CD4-positive, alpha-beta T cell (primary cell): ENCODE measurements around the gene ERVV-1. TPM values are rescaled to one million over a fixed set of nuclear protein-coding genes. Genes with fewer than 3 reads are reported as not detected.

Experiments
- ATAC-seq: fragments of 200-7000 bp; cut with Tn5 transposase; one replicate; pipeline ENCODE4 v1.10.0; 2022; ENCODE audit warnings: mild to moderate bottlenecking; ENCODE audit not compliant: poor library complexity
- CTCF ChIA-PET: fragments of 350-600 bp; sonication (Branson Sonifier 250); formaldehyde crosslinking; loops from one replicate; lab custom pipeline; 2021; ENCODE audit warnings: antibody characterized with exemption, inconsistent platforms; lab: Charles Lee
- POLR2A ChIA-PET: fragments of 350-600 bp; sonication (Branson Sonifier 250); formaldehyde crosslinking; loops from one replicate; lab custom pipeline; 2021; ENCODE audit warnings: antibody characterized with exemption, inconsistent platforms; lab: Charles Lee
- DNase-seq, 14 experiments: peaks; one replicate each; pipeline ENCODE4 v3.0.0-alpha.2; 2013 to 2020; ENCODE audit warnings: mixed read lengths in 2 of 14
- H3K27ac ChIP-seq, 2 donors: one replicate each; pipeline versions ENCODE4 v1.5.1 to v1.7.0; 2013; ENCODE audit warnings: low read length in 2 of 2, low read depth in 1 of 2, mild to moderate bottlenecking in 1 of 2
- H3K27me3 ChIP-seq, 2 experiments: 1 replicate in 1 of 2; 2 replicates in 1 of 2; pipeline versions ENCODE4 v1.6.1 to v1.7.0; 2013; ENCODE audit warnings: low read length in 2 of 2, control low read depth in 1 of 2, mild to moderate bottlenecking in 1 of 2, moderate library complexity in 1 of 2; ENCODE audit not compliant: insufficient read depth in 2 of 2, control insufficient read depth in 1 of 2
- H3K36me3 ChIP-seq: one replicate; pipeline ENCODE4 v1.6.1; 2013; ENCODE audit warnings: low read length, control low read depth; ENCODE audit not compliant: insufficient read depth
- H3K4me1 ChIP-seq: one replicate; pipeline ENCODE4 v1.6.1; 2013; ENCODE audit warnings: low read length, control low read depth; ENCODE audit not compliant: insufficient read depth
- H3K4me3 ChIP-seq: one replicate; pipeline ENCODE4 v1.5.1; 2013; ENCODE audit warnings: mild to moderate bottlenecking, low read length, moderate library complexity
- H3K9me3 ChIP-seq, 2 experiments: 1 replicate in 1 of 2; 2 replicates in 1 of 2; pipeline versions ENCODE4 v1.6.1 to v1.7.0; 2013; ENCODE audit warnings: low read length in 2 of 2, mild to moderate bottlenecking in 2 of 2, control low read depth in 1 of 2, moderate library complexity in 1 of 2; ENCODE audit not compliant: control insufficient read depth in 1 of 2, insufficient read depth in 1 of 2
- H3K27ac Mint-ChIP-seq: one replicate; pipeline ENCODE4 v1.8.0; 2020; ENCODE audit warnings: mixed read lengths
- H3K27me3 Mint-ChIP-seq: one replicate; pipeline ENCODE4 v1.8.0; 2021; ENCODE audit warnings: mixed read lengths
- H3K36me3 Mint-ChIP-seq: one replicate; pipeline ENCODE4 v1.8.0; 2021; ENCODE audit warnings: low read depth, mixed read lengths
- H3K4me1 Mint-ChIP-seq: one replicate; pipeline ENCODE4 v1.8.0; 2021; ENCODE audit warnings: low read depth, mixed read lengths
- H3K4me3 Mint-ChIP-seq: one replicate; pipeline ENCODE4 v1.8.0; 2020; ENCODE audit warnings: mild to moderate bottlenecking, mixed read lengths
- H3K9me3 Mint-ChIP-seq: one replicate; pipeline ENCODE4 v1.8.0; 2020; ENCODE audit warnings: mixed read lengths
- intact Hi-C, 2 experiments: fragments of 100-400 bp; cut with DNase I in 1 of 2; cut with micrococcal nuclease in 1 of 2; formaldehyde crosslinking; loops; one replicate each; pipeline versions ENCODE4 v1.15.1 to v1.9.0; 2023 to 2025; cut with DNase I, micrococcal nuclease
- total RNA-seq, 174 experiments: library from RNA in 2 of 174; stranded (reverse) in 2 of 174; gene quantifications; one replicate each; pipeline ENCODE4 v1.2.3 and lab custom pipeline; 2021 to 2026
- TF ChIP-seq, protein P1 (sequence below): fragments of 200-600 bp; IDR thresholded peaks from one replicate; pipeline ENCODE4 v1.8.0; 2022; ENCODE audit warnings: antibody characterized with exemption, mild to moderate bottlenecking

ERVV-1 gene
- total RNA-seq, 2 experiments from 2014 or later = not detected

- Histone ChIP-seq H3K36me3 (no peaks in the 10 kb centered on the region), H3K27me3 (peaks cover 0 to 4% of the 10 kb centered on the region in 2 experiments), H3K4me3 (no peak overlapping the region), H3K27ac (no peak overlapping the region), H3K9me3 (peaks cover 22 to 55% of the 10 kb centered on the region in 2 experiments), H3K4me1 (peaks cover 3% of the 10 kb centered on the region)
- no peak for ATAC-seq
- intact Hi-C loops = no loop called here
- H3K9me3 Mint-ChIP-seq = peaks cover 30% of the 10 kb centered on the region
- TF ChIP-seq, protein P1, sequence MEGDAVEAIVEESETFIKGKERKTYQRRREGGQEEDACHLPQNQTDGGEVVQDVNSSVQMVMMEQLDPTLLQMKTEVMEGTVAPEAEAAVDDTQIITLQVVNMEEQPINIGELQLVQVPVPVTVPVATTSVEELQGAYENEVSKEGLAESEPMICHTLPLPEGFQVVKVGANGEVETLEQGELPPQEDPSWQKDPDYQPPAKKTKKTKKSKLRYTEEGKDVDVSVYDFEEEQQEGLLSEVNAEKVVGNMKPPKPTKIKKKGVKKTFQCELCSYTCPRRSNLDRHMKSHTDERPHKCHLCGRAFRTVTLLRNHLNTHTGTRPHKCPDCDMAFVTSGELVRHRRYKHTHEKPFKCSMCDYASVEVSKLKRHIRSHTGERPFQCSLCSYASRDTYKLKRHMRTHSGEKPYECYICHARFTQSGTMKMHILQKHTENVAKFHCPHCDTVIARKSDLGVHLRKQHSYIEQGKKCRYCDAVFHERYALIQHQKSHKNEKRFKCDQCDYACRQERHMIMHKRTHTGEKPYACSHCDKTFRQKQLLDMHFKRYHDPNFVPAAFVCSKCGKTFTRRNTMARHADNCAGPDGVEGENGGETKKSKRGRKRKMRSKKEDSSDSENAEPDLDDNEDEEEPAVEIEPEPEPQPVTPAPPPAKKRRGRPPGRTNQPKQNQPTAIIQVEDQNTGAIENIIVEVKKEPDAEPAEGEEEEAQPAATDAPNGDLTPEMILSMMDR = no peak
- H3K36me3 Mint-ChIP-seq = peaks cover 41% of the 10 kb centered on the region
- no peak for DNase-seq
- no peak overlapping the region for H3K4me3 Mint-ChIP-seq
- POLR2A ChIA-PET = no interaction called here
- no peak overlapping the region for H3K27ac Mint-ChIP-seq
- H3K27me3 Mint-ChIP-seq = peaks cover 22% of the 10 kb centered on the region
- H3K4me1 Mint-ChIP-seq = no peaks in the 10 kb centered on the region
- CTCF ChIA-PET = no interaction called here
These were observed 20.3 kb downstream of the ERVV-1 start for GRCh38 chr19:53034054-53034453.

DNA sequence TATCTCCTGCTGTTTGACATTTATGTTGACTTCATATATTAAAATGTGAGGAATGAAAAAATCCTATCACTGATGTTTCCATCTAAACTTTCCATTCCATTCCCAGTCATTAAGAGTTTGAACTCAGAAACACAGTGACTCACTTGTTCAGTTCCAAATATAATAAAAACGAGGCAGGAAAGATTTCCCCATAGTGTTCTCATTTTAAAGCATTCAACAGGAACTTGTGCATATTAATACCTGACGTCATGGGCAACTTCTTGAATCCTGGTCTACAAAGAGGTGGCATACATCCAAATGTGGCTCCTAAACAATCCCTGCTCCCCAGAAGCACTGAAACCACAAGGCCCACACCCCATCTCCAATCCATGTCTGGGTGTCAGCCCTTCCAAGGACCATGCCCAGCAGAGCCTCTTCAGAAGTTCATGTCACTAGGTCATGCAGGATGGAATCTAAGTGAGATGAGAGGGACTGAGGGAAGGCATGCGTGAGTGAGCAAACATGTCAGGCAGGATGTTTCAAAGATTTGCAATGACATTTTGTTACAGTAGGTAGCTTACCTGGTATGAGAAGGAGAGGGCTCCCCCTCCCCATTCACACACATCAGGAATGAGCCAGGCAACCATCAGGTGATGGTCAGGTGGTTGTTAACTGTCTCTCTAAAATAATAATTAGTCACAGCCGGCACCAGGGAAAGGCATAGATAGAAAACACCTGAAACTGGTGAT is 21.4 kb downstream of the ERVV-1 start:
- peaks cover 27% of the 10 kb centered on the region for H3K27me3 Mint-ChIP-seq
- H3K4me1 Mint-ChIP-seq = no peaks in the 10 kb centered on the region
- no peak for DNase-seq
- H3K4me3 Mint-ChIP-seq = no peak overlapping the region
- Histone ChIP-seq H3K27ac (no peak overlapping the region), H3K9me3 (peaks cover 31 to 54% of the 10 kb centered on the region in 2 experiments), H3K36me3 (no peaks in the 10 kb centered on the region), H3K27me3 (peaks cover 0 to 4% of the 10 kb centered on the region in 2 experiments), H3K4me3 (no peak overlapping the region), H3K4me1 (peaks cover 3% of the 10 kb centered on the region)
- ChIA-PET POLR2A (no interaction called here), CTCF (no interaction called here)
- peaks cover 47% of the 10 kb centered on the region for H3K36me3 Mint-ChIP-seq
- no peak for ATAC-seq
- intact Hi-C loops = no loop called here
- peaks cover 31% of the 10 kb centered on the region for H3K9me3 Mint-ChIP-seq
- H3K27ac Mint-ChIP-seq = no peak overlapping the region
- TF ChIP-seq, protein P1 = no peak

DNA sequence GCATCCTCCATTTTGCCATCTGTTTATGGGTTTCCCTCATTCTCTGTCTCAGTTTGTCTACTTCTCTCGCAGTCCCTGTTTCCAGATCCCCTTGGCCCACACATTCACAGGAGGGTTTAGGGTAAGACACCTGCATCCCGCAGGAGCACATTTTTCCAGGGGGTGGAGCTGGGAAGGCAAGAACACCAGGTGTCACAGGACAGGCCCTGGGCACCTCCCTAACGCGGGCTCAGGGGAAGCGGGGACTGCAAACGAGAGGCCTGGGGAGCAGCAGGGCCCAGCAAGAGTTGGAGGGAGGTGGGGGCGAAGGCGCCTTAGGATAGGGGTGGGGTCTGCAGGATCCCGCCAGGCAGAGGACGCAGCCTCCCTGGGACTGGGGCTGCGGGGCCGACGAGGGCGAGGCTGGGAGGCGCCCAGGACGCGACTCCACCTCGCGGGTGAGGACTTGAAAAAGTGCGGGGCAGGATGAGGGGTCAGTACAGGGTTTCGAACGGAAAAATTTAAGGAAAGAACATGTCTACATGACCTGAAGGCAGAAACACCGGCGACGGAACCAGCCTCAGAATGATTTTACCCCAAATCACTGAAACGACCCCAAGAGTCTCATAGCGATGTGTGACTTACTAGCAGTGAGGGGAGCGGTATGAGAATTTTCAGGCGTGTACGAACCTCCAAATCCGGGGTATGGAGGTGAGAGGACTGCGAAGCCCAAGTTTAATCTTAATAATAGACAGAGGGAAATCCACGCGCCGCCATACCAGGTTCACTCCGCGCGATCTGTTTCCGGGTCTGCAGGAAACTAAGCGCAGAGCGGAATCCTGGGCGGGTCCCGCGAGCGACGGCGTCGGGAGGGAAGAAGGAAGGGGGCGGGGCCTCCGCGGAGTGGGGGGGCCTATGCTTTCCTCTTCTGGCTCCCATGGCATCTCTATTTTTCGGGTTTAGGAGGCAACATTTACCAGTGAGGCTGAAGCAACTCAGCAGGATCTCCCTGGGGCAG is 23.7 kb downstream of the ERVV-1 start:
- Histone ChIP-seq H3K9me3 (peaks cover 32 to 55% of the 10 kb centered on the region in 2 experiments), H3K27me3 (peaks cover 0 to 4% of the 10 kb centered on the region in 2 experiments), H3K36me3 (no peaks in the 10 kb centered on the region), H3K4me3 (no peak overlapping the region), H3K4me1 (peaks cover 3% of the 10 kb centered on the region), H3K27ac (no peak overlapping the region)
- TF ChIP-seq, protein P1 = no peak
- Mint-ChIP-seq H3K36me3 (peaks cover 40% of the 10 kb centered on the region), H3K27me3 (peaks cover 26% of the 10 kb centered on the region), H3K4me3 (peak overlapping the region; percentile 20), H3K27ac (no peak overlapping the region), H3K4me1 (no peaks in the 10 kb centered on the region), H3K9me3 (peaks cover 28% of the 10 kb centered on the region)
- ATAC-seq (no peak), DNase-seq (peak in 2 of 14 experiments; percentile 0 to 4)
- CTCF ChIA-PET = no interaction called here
- intact Hi-C loops = no loop called here
- POLR2A ChIA-PET = no interaction called here
